H9 (cell line): ENCODE data around the gene TCTN2. TPM values are rescaled to one million over a fixed set of nuclear protein-coding genes. Genes with fewer than 3 reads are reported as not detected.

Source experiments
- DNase-seq: peaks from one replicate; pipeline ENCODE4 v3.0.0-alpha.2; 2017
- H2AFZ ChIP-seq: one replicate; pipeline ENCODE4 v1.6.1; 2013; ENCODE audit warnings: mild to moderate bottlenecking, low read length, control low read depth, moderate library complexity
- H2AK5ac ChIP-seq: 2 replicates; pipeline ENCODE4 v1.6.1; 2013; ENCODE audit warnings: low read length, control low read depth, mixed read lengths; ENCODE audit not compliant: insufficient read length
- H2BK120ac ChIP-seq: one replicate; pipeline ENCODE4 v1.6.1; 2013; ENCODE audit warnings: low read depth, mild to moderate bottlenecking, low read length, control low read depth, inconsistent platforms; ENCODE audit not compliant: poor library complexity, severe bottlenecking
- H2BK12ac ChIP-seq: 2 replicates; pipeline ENCODE4 v1.6.1; 2013; ENCODE audit warnings: low read length, control low read depth, mixed read lengths, low read depth; ENCODE audit not compliant: insufficient read length
- H2BK15ac ChIP-seq: 2 replicates; pipeline ENCODE4 v1.6.1; 2013; ENCODE audit warnings: low read depth, low read length, control low read depth
- H2BK20ac ChIP-seq: one replicate; pipeline ENCODE4 v1.6.1; 2013; ENCODE audit warnings: low read depth, mild to moderate bottlenecking, low read length, control low read depth, inconsistent platforms; ENCODE audit not compliant: poor library complexity, severe bottlenecking
- H2BK5ac ChIP-seq: 2 replicates; pipeline ENCODE4 v1.6.1; 2013; ENCODE audit warnings: low read length, control low read depth, mixed read lengths; ENCODE audit not compliant: insufficient read length
- H3K14ac ChIP-seq: 2 replicates; pipeline ENCODE4 v1.6.1; 2013; ENCODE audit warnings: low read length, control low read depth; ENCODE audit not compliant: insufficient read depth
- H3K18ac ChIP-seq: 2 replicates; pipeline ENCODE4 v1.6.1; 2013; ENCODE audit warnings: low read depth, mild to moderate bottlenecking, mixed read lengths, low read length, control low read depth; ENCODE audit not compliant: insufficient read length
- H3K23ac ChIP-seq: 2 replicates; pipeline ENCODE4 v1.6.1; 2013; ENCODE audit warnings: low read length, control low read depth, mixed read lengths, low read depth; ENCODE audit not compliant: insufficient read length
- H3K23me2 ChIP-seq: 2 replicates; pipeline ENCODE4 v1.6.1; 2013; ENCODE audit warnings: low read depth, mild to moderate bottlenecking, mixed read lengths, low read length, control low read depth; ENCODE audit not compliant: insufficient read length, poor library complexity, severe bottlenecking
- H3K27ac ChIP-seq: 2 replicates; pipeline ENCODE4 v1.5.1; 2013; ENCODE audit warnings: low read length, control low read depth, mixed read lengths, low read depth; ENCODE audit not compliant: insufficient read length
- H3K27me3 ChIP-seq: 2 replicates; pipeline ENCODE4 v1.6.1; 2013; ENCODE audit warnings: low read length, control low read depth, inconsistent platforms; ENCODE audit not compliant: insufficient read depth
- H3K4ac ChIP-seq: 2 replicates; pipeline ENCODE4 v1.6.1; 2013; ENCODE audit warnings: low read depth, mild to moderate bottlenecking, control low read depth, inconsistent platforms, low read length, moderate library complexity
- H3K4me1 ChIP-seq: 2 replicates; pipeline ENCODE4 v1.6.1; 2013; ENCODE audit warnings: low read length, control low read depth, inconsistent platforms; ENCODE audit not compliant: insufficient read depth
- H3K4me2 ChIP-seq: 2 replicates; pipeline ENCODE4 v1.6.1; 2013; ENCODE audit warnings: low read length, control low read depth, mixed read lengths; ENCODE audit not compliant: insufficient read length, insufficient read depth
- H3K56ac ChIP-seq: 2 replicates; pipeline ENCODE4 v1.6.1; 2013; ENCODE audit warnings: low read depth, mild to moderate bottlenecking, mixed read lengths, low read length, control low read depth; ENCODE audit not compliant: insufficient read length
- H3K79me1 ChIP-seq: 2 replicates; pipeline ENCODE4 v1.6.1; 2013; ENCODE audit warnings: low read depth, mild to moderate bottlenecking, moderate library complexity, low read length, control low read depth, inconsistent platforms; ENCODE audit not compliant: insufficient read depth, poor library complexity, severe bottlenecking
- H3K79me2 ChIP-seq: 2 replicates; pipeline ENCODE4 v1.6.1; 2013; ENCODE audit warnings: low read length, control low read depth, inconsistent platforms; ENCODE audit not compliant: insufficient read depth
- H3K9ac ChIP-seq: 2 replicates; pipeline ENCODE4 v1.6.1; 2013; ENCODE audit warnings: low read length, control low read depth, mixed read lengths; ENCODE audit not compliant: insufficient read length; ENCODE audit errors: extremely low read depth
- H3K9me3 ChIP-seq: one replicate; pipeline ENCODE4 v1.6.1; 2013; ENCODE audit warnings: low read depth, low read length, inconsistent platforms; ENCODE audit not compliant: control insufficient read depth
- H3T11ph ChIP-seq: one replicate; pipeline ENCODE4 v1.6.1; 2013; ENCODE audit warnings: mild to moderate bottlenecking, low read length, control low read depth, inconsistent platforms
- H4K20me1 ChIP-seq: one replicate; pipeline ENCODE4 v1.6.1; 2013; ENCODE audit not compliant: control insufficient read depth, insufficient read length, insufficient read depth
- H4K5ac ChIP-seq: 2 replicates; pipeline ENCODE4 v1.6.1; 2013; ENCODE audit warnings: low read depth, mild to moderate bottlenecking, mixed read lengths, low read length, control low read depth; ENCODE audit not compliant: insufficient read length
- H4K8ac ChIP-seq: replicated peaks from 2 replicates; pipeline ENCODE4 v1.6.1; 2013; ENCODE audit warnings: low read length, control low read depth, mixed read lengths, low read depth; ENCODE audit not compliant: insufficient read length
- H4K91ac ChIP-seq: 2 replicates; pipeline ENCODE4 v1.6.1; 2013; ENCODE audit warnings: low read depth, mild to moderate bottlenecking, moderate library complexity, mixed read lengths, low read length, control low read depth; ENCODE audit not compliant: insufficient read length
- H3K27ac Mint-ChIP-seq, 3 experiments: 2 replicates in 2 of 3; 3 replicates in 1 of 3; pipeline ENCODE4 v1.8.0; 2020 to 2021; ENCODE audit warnings: mixed read lengths in 3 of 3, mild to moderate bottlenecking in 1 of 3, moderate library complexity in 1 of 3
- H3K27me3 Mint-ChIP-seq: 2 replicates; pipeline ENCODE4 v1.8.0; 2021; ENCODE audit warnings: low read depth, mild to moderate bottlenecking, moderate library complexity, mixed read lengths
- H3K36me3 Mint-ChIP-seq, 3 experiments: 2 replicates in 2 of 3; 3 replicates in 1 of 3; pipeline ENCODE4 v1.8.0; 2020 to 2021; ENCODE audit warnings: low read depth in 3 of 3, mixed read lengths in 3 of 3; ENCODE audit not compliant: insufficient read depth in 1 of 3
- H3K4me1 Mint-ChIP-seq, 2 experiments: 2 replicates each; pipeline ENCODE4 v1.8.0; 2020; ENCODE audit warnings: mixed read lengths in 2 of 2
- H3K4me3 Mint-ChIP-seq, 2 experiments: 2 replicates in 1 of 2; 3 replicates in 1 of 2; pipeline ENCODE4 v1.8.0; 2020 to 2021; ENCODE audit warnings: mild to moderate bottlenecking in 2 of 2, mixed read lengths in 2 of 2, moderate library complexity in 1 of 2
- H3K9me3 Mint-ChIP-seq, 2 experiments: 2 replicates in 1 of 2; 3 replicates in 1 of 2; pipeline ENCODE4 v1.8.0; 2020; ENCODE audit warnings: mild to moderate bottlenecking in 2 of 2, mixed read lengths in 2 of 2, moderate library complexity in 1 of 2
- CTCF ChIP-seq: fragments of 200-600 bp; sonication (generic); conservative IDR thresholded peaks from 3 replicates; pipeline ENCODE4 v1.8.0; 2021; ENCODE audit warnings: antibody characterized with exemption, mild to moderate bottlenecking
- WGBS: extraction: QIAGEN DNeasy Blood & Tissue Kit; methylation state at CpG from one replicate; pipeline ENCODE4 v1.1.7; 2013; ENCODE audit warnings: missing lambda C conversion rate, low lambda C conversion rate, mixed read lengths; ENCODE audit not compliant: insufficient read length; ENCODE audit errors: extremely low coverage; 5-methylcytosine and 5-hydroxymethylcytosine counted together
- total RNA-seq: library from RNA; stranded (reverse); gene quantifications from 2 replicates; pipeline ENCODE4 v1.2.1, GENCODE V29; 2021

Gene TCTN2
- total RNA-seq, 1 experiment from 2014 or later = 7.4 TPM

DNA sequence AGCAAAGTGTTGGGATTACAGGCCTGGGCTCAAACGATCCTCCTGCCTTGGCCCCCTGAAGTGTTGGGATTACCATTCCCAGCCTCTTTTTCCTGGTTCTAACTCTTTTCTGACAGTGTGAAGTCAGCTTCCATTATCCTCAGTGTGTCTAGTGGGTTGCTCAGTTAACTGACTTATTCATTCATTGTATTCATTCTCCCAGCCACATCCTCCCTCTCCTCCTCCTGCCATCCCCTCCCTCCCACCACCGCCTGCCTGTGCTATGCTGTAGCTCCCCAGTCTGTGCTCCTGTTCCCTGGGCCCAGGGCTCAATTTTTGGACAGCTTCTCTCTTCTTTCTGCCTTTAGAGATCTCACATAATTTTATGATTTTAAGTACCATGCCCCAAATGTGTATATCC lies 60.7 kb downstream of the TCTN2 start:
- Histone ChIP-seq H2AFZ (no peak overlapping the region), H3K9ac (no peak overlapping the region), H3K9me3 (no peaks in the 10 kb centered on the region), H3K79me2 (no peaks in the 10 kb centered on the region), H2BK20ac (no peak overlapping the region), H3K4me2 (no peak overlapping the region), H3K79me1 (no peaks in the 10 kb centered on the region), H3K23ac (no peak overlapping the region), H3K56ac (no peak overlapping the region), H2BK15ac (no peak overlapping the region), H2BK120ac (no peak overlapping the region), H3K14ac (no peak overlapping the region), H3K4ac (no peak overlapping the region), H2BK12ac (no peak overlapping the region), H3K27ac (no peak overlapping the region), H4K5ac (no peak overlapping the region), H4K20me1 (no peaks in the 10 kb centered on the region), H3K4me1 (no peaks in the 10 kb centered on the region), H3K23me2 (no peaks in the 10 kb centered on the region), H2AK5ac (no peak overlapping the region), H3K18ac (no peak overlapping the region), H3K27me3 (no peaks in the 10 kb centered on the region), H3T11ph (no peak overlapping the region), H4K91ac (no peak overlapping the region), H4K8ac (no peak overlapping the region), H2BK5ac (no peak overlapping the region)
- H3K4me3 Mint-ChIP-seq = no peak overlapping the region
- H3K36me3 Mint-ChIP-seq = peaks cover 72 to 94% (median 88%) of the 10 kb centered on the region in 3 experiments; a peak in 6 of 7 replicates
- H3K27me3 Mint-ChIP-seq = no peaks in the 10 kb centered on the region
- no peak for TF ChIP-seq CTCF
- no peak for DNase-seq
- no CpG with 5 or more reads among the region's 2 CpGs for WGBS
- H3K27ac Mint-ChIP-seq = peak overlapping the region in 1 of 3 experiments; percentile 78; a peak in 1 of 7 replicates
- H3K4me1 Mint-ChIP-seq = no peaks in the 10 kb centered on the region
- H3K9me3 Mint-ChIP-seq = no peaks in the 10 kb centered on the region
